Stimulated activated memory B cell treated with anti-CD40 and anti-IgM and Interleukin-4, amounts not matched to agents 10 μg/mL and 1 μg/mL and 100 μg/mL, for 72 hours (primary cell): ENCODE data around the gene EXO1.

Source experiments
- ATAC-seq: fragments of 150-1000 bp; cut with Tn5 transposase; 2 replicates; pipeline ENCODE4 v1.10.0; 2021
- H3K27ac Mint-ChIP-seq: one replicate; pipeline ENCODE4 v1.8.0; 2022; ENCODE audit warnings: mild to moderate bottlenecking, mixed read lengths
- H3K27me3 Mint-ChIP-seq: one replicate; pipeline ENCODE4 v1.8.0; 2022; ENCODE audit warnings: mixed read lengths
- H3K36me3 Mint-ChIP-seq: one replicate; pipeline ENCODE4 v1.8.0; 2022; ENCODE audit warnings: mixed read lengths
- H3K4me1 Mint-ChIP-seq: one replicate; pipeline ENCODE4 v1.8.0; 2022; ENCODE audit warnings: mixed read lengths
- H3K4me3 Mint-ChIP-seq: one replicate; pipeline ENCODE4 v1.8.0; 2022; ENCODE audit warnings: mild to moderate bottlenecking, moderate library complexity, mixed read lengths
- H3K9me3 Mint-ChIP-seq: one replicate; pipeline ENCODE4 v1.8.0; 2022; ENCODE audit warnings: mixed read lengths

Gene EXO1

GRCh38 chr1:241896670-241896962 is 48.6 kb downstream of the EXO1 start:
- Mint-ChIP-seq H3K4me3 (no peak overlapping the region), H3K4me1 (peaks cover 18% of the 10 kb centered on the region), H3K36me3 (no peaks in the 10 kb centered on the region), H3K27me3 (no peaks in the 10 kb centered on the region), H3K27ac (no peak overlapping the region), H3K9me3 (no peaks in the 10 kb centered on the region)
- ATAC-seq, result no peak

GRCh38 chr1:241899210-241899609 is 51.2 kb downstream of the EXO1 start:
- peak overlapping the region; percentile 54 for H3K27ac Mint-ChIP-seq
- peak; percentile 66 for ATAC-seq

GRCh38 chr1:241900381-241900780 is 52.4 kb downstream of the EXO1 start:
- Mint-ChIP-seq H3K36me3 (no peaks in the 10 kb centered on the region), H3K27ac (no peak overlapping the region), H3K4me1 (peaks cover 14% of the 10 kb centered on the region), H3K4me3 (no peak overlapping the region), H3K27me3 (no peaks in the 10 kb centered on the region), H3K9me3 (no peaks in the 10 kb centered on the region)
- ATAC-seq, result no peak

More at GRCh38 chr1:241899210-241899609, 51.2 kb downstream of the EXO1 start:
- no peaks in the 10 kb centered on the region for H3K27me3 Mint-ChIP-seq
- H3K4me3 Mint-ChIP-seq, result no peak overlapping the region
- peaks cover 18% of the 10 kb centered on the region for H3K4me1 Mint-ChIP-seq
- H3K9me3 Mint-ChIP-seq, result no peaks in the 10 kb centered on the region
- H3K36me3 Mint-ChIP-seq, result no peaks in the 10 kb centered on the region

GRCh38 chr1:241902391-241903065 is 54.5 kb downstream of the EXO1 start:
- Mint-ChIP-seq H3K4me1 (peaks cover 14% of the 10 kb centered on the region), H3K4me3 (no peak overlapping the region), H3K27me3 (no peaks in the 10 kb centered on the region), H3K36me3 (no peaks in the 10 kb centered on the region), H3K9me3 (no peaks in the 10 kb centered on the region), H3K27ac (no peak overlapping the region)
- ATAC-seq, result no peak

- peaks cover 3% of the 10 kb centered on the region for H3K9me3 Mint-ChIP-seq
- no peaks in the 10 kb centered on the region for H3K27me3 Mint-ChIP-seq
- peaks cover 4% of the 10 kb centered on the region for H3K36me3 Mint-ChIP-seq
- H3K27ac Mint-ChIP-seq, result no peak overlapping the region
- ATAC-seq, result no peak
- H3K4me3 Mint-ChIP-seq, result no peak overlapping the region
- H3K4me1 Mint-ChIP-seq, result no peaks in the 10 kb centered on the region
Observed at GRCh38 chr1:241916196-241916595, 68.2 kb downstream of the EXO1 start.

- H3K9me3 Mint-ChIP-seq, result peaks cover 3% of the 10 kb centered on the region
- no peaks in the 10 kb centered on the region for H3K4me1 Mint-ChIP-seq
- H3K27ac Mint-ChIP-seq, result no peak overlapping the region
- no peak overlapping the region for H3K4me3 Mint-ChIP-seq
- H3K36me3 Mint-ChIP-seq, result peaks cover 4% of the 10 kb centered on the region
- peak; percentile 18 for ATAC-seq
- no peaks in the 10 kb centered on the region for H3K27me3 Mint-ChIP-seq
Observed at GRCh38 chr1:241917487-241917886, 69.5 kb downstream of the EXO1 start.

GRCh38 chr1:241918879-241919278 is 70.9 kb downstream of the EXO1 start:
- no peaks in the 10 kb centered on the region for H3K27me3 Mint-ChIP-seq
- H3K36me3 Mint-ChIP-seq, result peaks cover 4% of the 10 kb centered on the region
- no peak for ATAC-seq

GRCh38 chr1:241924080-241924808 is 76.2 kb downstream of the EXO1 start:
- Mint-ChIP-seq H3K27me3 (no peaks in the 10 kb centered on the region), H3K4me1 (no peaks in the 10 kb centered on the region), H3K9me3 (no peaks in the 10 kb centered on the region), H3K27ac (no peak overlapping the region), H3K36me3 (no peaks in the 10 kb centered on the region), H3K4me3 (no peak overlapping the region)
- ATAC-seq, result no peak

More at GRCh38 chr1:241918879-241919278, 70.9 kb downstream of the EXO1 start:
- H3K27ac Mint-ChIP-seq, result no peak overlapping the region
- H3K4me1 Mint-ChIP-seq, result no peaks in the 10 kb centered on the region
- peaks cover 3% of the 10 kb centered on the region for H3K9me3 Mint-ChIP-seq
- H3K4me3 Mint-ChIP-seq, result no peak overlapping the region

GRCh38 chr1:241926141-241926540 is 78.1 kb downstream of the EXO1 start:
- ATAC-seq, result no peak
- Mint-ChIP-seq H3K27me3 (no peaks in the 10 kb centered on the region), H3K4me3 (no peak overlapping the region), H3K9me3 (no peaks in the 10 kb centered on the region), H3K27ac (no peak overlapping the region), H3K4me1 (no peaks in the 10 kb centered on the region), H3K36me3 (no peaks in the 10 kb centered on the region)

- Mint-ChIP-seq H3K9me3 (no peaks in the 10 kb centered on the region), H3K27ac (no peak overlapping the region), H3K36me3 (no peaks in the 10 kb centered on the region), H3K27me3 (no peaks in the 10 kb centered on the region), H3K4me3 (no peak overlapping the region), H3K4me1 (no peaks in the 10 kb centered on the region)
- ATAC-seq, result no peak
Observed at GRCh38 chr1:241927321-241927720, 79.3 kb downstream of the EXO1 start.

- Mint-ChIP-seq H3K36me3 (no peaks in the 10 kb centered on the region), H3K27ac (no peak overlapping the region), H3K27me3 (no peaks in the 10 kb centered on the region), H3K9me3 (no peaks in the 10 kb centered on the region), H3K4me1 (no peaks in the 10 kb centered on the region), H3K4me3 (no peak overlapping the region)
- ATAC-seq, result peak; percentile 45
Observed at GRCh38 chr1:241932845-241933244, 84.8 kb downstream of the EXO1 start.

GRCh38 chr1:241934201-241934848 is 86.3 kb downstream of the EXO1 start:
- Mint-ChIP-seq H3K36me3 (no peaks in the 10 kb centered on the region), H3K27ac (no peak overlapping the region), H3K4me3 (no peak overlapping the region), H3K4me1 (no peaks in the 10 kb centered on the region), H3K9me3 (peaks cover 4% of the 10 kb centered on the region), H3K27me3 (no peaks in the 10 kb centered on the region)
- ATAC-seq, result no peak

- no peak for ATAC-seq
- Mint-ChIP-seq H3K9me3 (peaks cover 4% of the 10 kb centered on the region), H3K4me1 (no peaks in the 10 kb centered on the region), H3K27me3 (no peaks in the 10 kb centered on the region), H3K27ac (no peak overlapping the region), H3K4me3 (no peak overlapping the region), H3K36me3 (no peaks in the 10 kb centered on the region)
Observed at GRCh38 chr1:241934866-241935265, 86.9 kb downstream of the EXO1 start.
